Measurements from ENCODE around the gene LNX2.

DNA sequence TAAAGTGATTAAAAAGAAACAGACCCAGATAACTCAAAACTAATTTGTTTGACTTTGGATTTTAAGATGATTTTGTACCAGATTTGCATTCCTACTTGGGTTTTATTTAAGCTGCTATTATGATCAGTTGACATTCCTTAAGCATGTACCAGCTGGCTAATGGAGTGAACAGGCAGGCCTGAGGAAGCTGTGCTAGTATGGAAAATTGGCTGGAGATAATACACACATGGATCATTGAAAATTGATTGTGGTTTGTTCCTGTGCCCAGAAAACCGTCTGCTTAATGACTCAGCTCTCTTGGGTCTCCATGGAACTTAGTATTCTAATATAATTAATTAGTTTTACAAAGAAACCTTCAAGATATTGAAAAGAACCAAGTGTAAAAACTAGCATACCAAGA is 24.0 kb upstream of the LNX2 start:
- TF ChIP-seq CTCF (IDR thresholded peaks at IDR 0.05; ENCODE audit: low read depth, low read length) (no peak), EZH2phosphoT487 (IDR thresholded peaks at IDR 0.05; ENCODE audit: low read depth) (no peak)
